Measurements from ENCODE around the gene NUDT8.

- no peak for TF ChIP-seq EP300 (IDR thresholded peaks at IDR 0.05; ENCODE audit: borderline replicate concordance)
- TF ChIP-seq CEBPB (IDR thresholded peaks at IDR 0.05) = no peak
- no peak for TF ChIP-seq RAD21 (IDR thresholded peaks at IDR 0.05; ENCODE audit: low read depth)
- no peak for TF ChIP-seq NFIC (IDR thresholded peaks at IDR 0.05)
- TF ChIP-seq FOXM1 (IDR thresholded peaks at IDR 0.05; ENCODE audit: borderline replicate concordance, low read depth) = no peak
- no peak for TF ChIP-seq TAF1 (IDR thresholded peaks at IDR 0.05; ENCODE audit: low read depth)
- TF ChIP-seq TEAD4 (IDR thresholded peaks at IDR 0.05) = no peak
- TF ChIP-seq YY1 (IDR thresholded peaks at IDR 0.05; ENCODE audit: low read depth) = no peak
- TF ChIP-seq MAX (IDR thresholded peaks at IDR 0.05) = no peak
- no peak for TF ChIP-seq USF1 (IDR thresholded peaks at IDR 0.05)
- TF ChIP-seq CREB1 (IDR thresholded peaks at IDR 0.05; ENCODE audit: low read depth) = no peak
- TF ChIP-seq REST (IDR thresholded peaks at IDR 0.05; ENCODE audit: low read depth) = no peak
Observed at GRCh38 chr11:67663532-67664212, 33.9 kb upstream of the NUDT8 start.
